SU-DHL-6 (cell line): ENCODE measurements around the gene GEMIN8.

ENCODE experiments used
- H2AFZ ChIP-seq: fragments of 200-600 bp; sonication (generic); 2 replicates; pipeline ENCODE4 v1.6.1; 2014; ENCODE audit warnings: low read depth, mild to moderate bottlenecking, moderate library complexity, mixed read lengths, antibody characterized with exemption, low read length; ENCODE audit not compliant: severe bottlenecking
- H3F3A ChIP-seq: fragments of 200-600 bp; shearing (Covaris generic); 2 replicates; pipeline ENCODE4 v1.6.0; 2016; ENCODE audit warnings: antibody characterized with exemption, mild to moderate bottlenecking; ENCODE audit not compliant: insufficient read depth
- H3K27ac ChIP-seq: fragments of 200-600 bp; sonication (generic); 2 replicates; pipeline ENCODE4 v1.5.1; 2016; ENCODE audit warnings: low read depth, mild to moderate bottlenecking, low read length, moderate library complexity, mixed read lengths
- H3K27me3 ChIP-seq: fragments of 200-600 bp; sonication (generic), shearing (Covaris generic); 2 replicates; pipeline ENCODE4 v1.6.0; 2014; ENCODE audit warnings: mild to moderate bottlenecking, low read length
- H3K36me3 ChIP-seq: fragments of 200-600 bp; sonication (generic); 2 replicates; pipeline ENCODE4 v1.6.1; 2014; ENCODE audit warnings: mild to moderate bottlenecking, low read length, mixed read lengths
- H3K4me2 ChIP-seq: fragments of 300-600, 200-600 bp; shearing (Covaris generic), sonication (generic); 2 replicates; pipeline ENCODE4 v1.6.0; 2014; ENCODE audit warnings: low read length, low read depth, mild to moderate bottlenecking; ENCODE audit not compliant: poor library complexity, severe bottlenecking
- H3K4me3 ChIP-seq: fragments of 200-600 bp; sonication (generic); 2 replicates; pipeline ENCODE4 v1.5.1; 2014; ENCODE audit warnings: antibody characterized with exemption, low read length, mild to moderate bottlenecking, mixed read lengths; ENCODE audit not compliant: insufficient read depth, poor library complexity, severe bottlenecking
- H3K79me2 ChIP-seq: fragments of 200-600 bp; sonication (generic); 2 replicates; pipeline ENCODE4 v1.6.1; 2014; ENCODE audit warnings: mild to moderate bottlenecking, low read length, moderate library complexity; ENCODE audit not compliant: insufficient read depth
- H3K9ac ChIP-seq: fragments of 200-600 bp; sonication (generic); 2 replicates; pipeline ENCODE4 v1.7.0; 2014; ENCODE audit warnings: mild to moderate bottlenecking, low read length
- H3K9me2 ChIP-seq: fragments of 200-600 bp; sonication (generic); replicated peaks from 2 replicates; pipeline ENCODE4 v1.6.1; 2014; ENCODE audit warnings: low read length; ENCODE audit not compliant: insufficient read depth
- H3K9me3 ChIP-seq: fragments of 200-600 bp; sonication (generic); 2 replicates; pipeline ENCODE4 v1.6.1; 2014; ENCODE audit warnings: low read length, mixed read lengths; ENCODE audit not compliant: insufficient read depth
- H4K20me1 ChIP-seq: fragments of 200-600 bp; sonication (generic); 2 replicates; pipeline ENCODE4 v1.6.1; 2014; ENCODE audit warnings: low read depth, mild to moderate bottlenecking, antibody characterized with exemption, low read length, moderate library complexity, mixed read lengths
- CTCF ChIP-seq: fragments of 200-600 bp; sonication (generic); IDR thresholded peaks from one replicate; pipeline ENCODE4 v1.5.1; 2017; ENCODE audit warnings: antibody characterized with exemption, mild to moderate bottlenecking, low read length, moderate library complexity; ENCODE audit not compliant: insufficient read depth, poor library complexity, severe bottlenecking
- EZH2phosphoT487 ChIP-seq: fragments of 200-600 bp; sonication (generic), shearing (Covaris generic); conservative IDR thresholded peaks from 2 replicates; pipeline ENCODE4 v1.6.1; 2018; ENCODE audit warnings: mild to moderate bottlenecking, antibody characterized with exemption, low read length, moderate library complexity, mixed read lengths

The GEMIN8 gene

GRCh38 chrX:14073071-14073470, 43.4 kb upstream of the GEMIN8 start:
- TF ChIP-seq CTCF, result no peak
- no peak for TF ChIP-seq EZH2phosphoT487
- Histone ChIP-seq H3K79me2 (no peaks in the 10 kb centered on the region), H3K27ac (no peak overlapping the region), H2AFZ (no peak overlapping the region), H3F3A (no peaks in the 10 kb centered on the region), H3K4me2 (no peak overlapping the region), H3K36me3 (no peaks in the 10 kb centered on the region), H3K27me3 (no peaks in the 10 kb centered on the region), H3K4me3 (no peak overlapping the region), H3K9me2 (no peaks in the 10 kb centered on the region), H3K9me3 (no peaks in the 10 kb centered on the region), H3K9ac (no peak overlapping the region), H4K20me1 (no peaks in the 10 kb centered on the region)

- Histone ChIP-seq H2AFZ (no peak overlapping the region), H3K27me3 (no peaks in the 10 kb centered on the region), H4K20me1 (no peaks in the 10 kb centered on the region), H3K4me3 (no peak overlapping the region), H3K79me2 (no peaks in the 10 kb centered on the region), H3K9me3 (no peaks in the 10 kb centered on the region), H3K4me2 (no peak overlapping the region), H3K9me2 (no peaks in the 10 kb centered on the region), H3F3A (no peaks in the 10 kb centered on the region), H3K9ac (no peak overlapping the region), H3K27ac (no peak overlapping the region), H3K36me3 (no peaks in the 10 kb centered on the region)
- TF ChIP-seq CTCF, result no peak
- TF ChIP-seq EZH2phosphoT487, result no peak
These were observed 36.1 kb upstream of the GEMIN8 start for GRCh38 chrX:14065800-14066199.

- Histone ChIP-seq H3K9me2 (no peaks in the 10 kb centered on the region), H2AFZ (no peak overlapping the region), H3K4me3 (no peak overlapping the region), H3K36me3 (no peaks in the 10 kb centered on the region), H3K4me2 (no peak overlapping the region), H3K79me2 (no peaks in the 10 kb centered on the region), H3K27ac (no peak overlapping the region), H3K27me3 (no peaks in the 10 kb centered on the region), H3F3A (no peaks in the 10 kb centered on the region), H4K20me1 (no peaks in the 10 kb centered on the region), H3K9ac (no peak overlapping the region), H3K9me3 (no peaks in the 10 kb centered on the region)
- TF ChIP-seq EZH2phosphoT487, result no peak
- no peak for TF ChIP-seq CTCF
These were observed 35.1 kb upstream of the GEMIN8 start for GRCh38 chrX:14064626-14065432.
